ENCODE results near the gene SLX4IP.

The SLX4IP gene

GRCh38 chr20:10652185-10652584, 217.1 kb downstream of the SLX4IP start:
- DNase-seq (ENCODE audit: low read depth) = no peak
- H3K4me3 ChIP-seq (replicated peaks; ENCODE audit: low read depth, low read length) = no peak overlapping the region
- TF ChIP-seq CTCF (IDR thresholded peaks at IDR 0.05; ENCODE audit: low read length, missing control alignments) = no peak

- DNase-seq (ENCODE audit: low read depth) = no peak
- TF ChIP-seq CTCF (IDR thresholded peaks at IDR 0.05; ENCODE audit: low read length, missing control alignments) = no peak
- peak overlapping the region; percentile 12 for H3K4me3 ChIP-seq (replicated peaks; ENCODE audit: low read depth, low read length)
These were observed 217.7 kb downstream of the SLX4IP start for GRCh38 chr20:10652660-10653261.

GRCh38 chr20:10653599-10654249, 218.6 kb downstream of the SLX4IP start:
- TF ChIP-seq CTCF (IDR thresholded peaks at IDR 0.05; ENCODE audit: low read length, missing control alignments) = no peak
- H3K4me3 ChIP-seq (replicated peaks; ENCODE audit: low read depth, low read length) = no peak overlapping the region
- DNase-seq (ENCODE audit: low read depth) = peak; percentile 83

- no peak for DNase-seq (ENCODE audit: low read depth)
- TF ChIP-seq CTCF (IDR thresholded peaks at IDR 0.05; ENCODE audit: low read length, missing control alignments) = no peak
- H3K4me3 ChIP-seq (replicated peaks; ENCODE audit: low read depth, low read length) = no peak overlapping the region
These were observed 219.1 kb downstream of the SLX4IP start for GRCh38 chr20:10654250-10654610.

GRCh38 chr20:10654630-10655029, 219.5 kb downstream of the SLX4IP start:
- TF ChIP-seq CTCF (IDR thresholded peaks at IDR 0.05; ENCODE audit: low read length, missing control alignments) = no peak
- no peak for DNase-seq (ENCODE audit: low read depth)

GRCh38 chr20:10655720-10656669, 220.9 kb downstream of the SLX4IP start:
- TF ChIP-seq CTCF (IDR thresholded peaks at IDR 0.05; ENCODE audit: low read length, missing control alignments) = no peak
- H3K4me3 ChIP-seq (replicated peaks; ENCODE audit: low read depth, low read length) = no peak overlapping the region
- DNase-seq (ENCODE audit: low read depth) = no peak

More at GRCh38 chr20:10654630-10655029, 219.5 kb downstream of the SLX4IP start:
- no peak overlapping the region for H3K4me3 ChIP-seq (replicated peaks; ENCODE audit: low read depth, low read length)

Measured in fibroblast of pulmonary artery (primary cell).